ENCODE measurements around the gene DPRX. TPM values are rescaled to one million over a fixed set of nuclear protein-coding genes. Genes with fewer than 3 reads are reported as not detected.

Gene DPRX
- total and polyA plus RNA-seq, 2 donors (not counting 3 experiments of a cell fraction or from before 2014, with no cell fraction given): not detected

DNA sequence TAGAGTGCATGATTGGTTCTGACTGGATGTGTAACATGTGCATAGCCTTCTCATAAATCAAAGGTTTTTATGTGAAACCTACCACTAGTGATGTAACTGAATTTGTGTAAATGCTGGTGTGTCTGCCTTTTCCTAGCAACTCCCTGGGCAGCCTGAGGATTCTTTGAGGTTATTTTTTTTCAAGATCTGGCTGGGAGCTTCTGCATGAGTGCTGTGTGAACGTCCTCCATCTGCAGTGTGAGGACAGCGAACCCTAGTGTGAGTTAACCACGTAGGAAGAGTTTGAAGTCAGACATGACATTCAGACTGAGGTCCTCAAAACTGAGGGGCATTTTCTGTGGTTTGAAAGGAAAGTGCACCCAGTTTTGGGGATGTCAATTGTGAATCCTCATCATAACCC is 39.9 kb downstream of the DPRX start:
- H3K4me2 ChIP-seq (ENCODE audit: insufficient read depth, low read length): no peak overlapping the region
- H4K20me1 ChIP-seq (replicated peaks; ENCODE audit: control insufficient read depth, extremely low read depth, insufficient read depth, low read length): no peaks in the 10 kb centered on the region
- H3K9me3 ChIP-seq (replicated peaks; ENCODE audit: control insufficient read depth, insufficient read depth, low read length): peaks cover 1% of the 10 kb centered on the region
- DNase-seq (ENCODE audit: low read depth, low spot score) (no peak), FAIRE-seq (no peak)
- no peak overlapping the region for H3K4me3 ChIP-seq (replicated peaks in 1 of 3; ENCODE audit: insufficient read depth in 1 of 3, low read depth in 1 of 3, low read length in 3 of 3)
- intact Hi-C loops (cut with micrococcal nuclease): no loop called here
- dilution Hi-C loops (cut with MboI; ENCODE audit: extremely low pct_ligation_motif_present, low sequenced_read_pairs): no loop called here
- H2AFZ ChIP-seq (ENCODE audit: low read depth, low read length): no peak overlapping the region
- H3K9me1 ChIP-seq (replicated peaks; ENCODE audit: control insufficient read depth, extremely low read depth, insufficient read depth, low read length): no peaks in the 10 kb centered on the region
- no peaks in the 10 kb centered on the region for H3K36me3 ChIP-seq (ENCODE audit: control insufficient read depth in 2 of 2, extremely low read depth in 1 of 2, insufficient read depth in 2 of 2, low read length in 2 of 2)
- CTCF ChIA-PET: no interaction called here
- H3K27me3 ChIP-seq (ENCODE audit: control insufficient read depth in 2 of 2, insufficient read depth in 2 of 2, low read length in 2 of 2): no peaks in the 10 kb centered on the region
- no TSS peak for BruUV-seq (replicated peaks)
- H3K79me2 ChIP-seq (ENCODE audit: control insufficient read depth, insufficient read depth, low read length): no peaks in the 10 kb centered on the region
- no peak overlapping the region for H3K9ac ChIP-seq (replicated peaks; ENCODE audit: extremely low read depth, insufficient read depth, low read length)
- POLR2A ChIA-PET: no interaction called here
- TF ChIP-seq FOS (IDR thresholded peaks at IDR 0.05; ENCODE audit: borderline replicate concordance, insufficient read depth, low read length) (no peak), GATA2 (IDR thresholded peaks at IDR 0.05; ENCODE audit: insufficient read depth, insufficient read length, low read depth, low read length) (no peak), POLR2A (IDR thresholded peaks at IDR 0.05; ENCODE audit: low read depth, low read length) (no peak), POLR2AphosphoS5 (IDR thresholded peaks at IDR 0.05; ENCODE audit: insufficient read depth, low read depth, low read length) (no peak), EZH2 (IDR thresholded peaks at IDR 0.05; ENCODE audit: borderline replicate concordance, low read depth, low read length, severe bottlenecking) (no peak), MYC (IDR thresholded peaks at IDR 0.05; ENCODE audit: low read depth, low read length) (no peak), JUN (IDR thresholded peaks at IDR 0.05; ENCODE audit: borderline replicate concordance, insufficient read depth, insufficient read length, low read depth) (no peak)
- TF ChIP-seq, protein P1, sequence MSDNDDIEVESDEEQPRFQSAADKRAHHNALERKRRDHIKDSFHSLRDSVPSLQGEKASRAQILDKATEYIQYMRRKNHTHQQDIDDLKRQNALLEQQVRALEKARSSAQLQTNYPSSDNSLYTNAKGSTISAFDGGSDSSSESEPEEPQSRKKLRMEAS (IDR thresholded peaks at IDR 0.05; ENCODE audit: insufficient read depth, insufficient read length): no peak
- TF ChIP-seq, protein P2, sequence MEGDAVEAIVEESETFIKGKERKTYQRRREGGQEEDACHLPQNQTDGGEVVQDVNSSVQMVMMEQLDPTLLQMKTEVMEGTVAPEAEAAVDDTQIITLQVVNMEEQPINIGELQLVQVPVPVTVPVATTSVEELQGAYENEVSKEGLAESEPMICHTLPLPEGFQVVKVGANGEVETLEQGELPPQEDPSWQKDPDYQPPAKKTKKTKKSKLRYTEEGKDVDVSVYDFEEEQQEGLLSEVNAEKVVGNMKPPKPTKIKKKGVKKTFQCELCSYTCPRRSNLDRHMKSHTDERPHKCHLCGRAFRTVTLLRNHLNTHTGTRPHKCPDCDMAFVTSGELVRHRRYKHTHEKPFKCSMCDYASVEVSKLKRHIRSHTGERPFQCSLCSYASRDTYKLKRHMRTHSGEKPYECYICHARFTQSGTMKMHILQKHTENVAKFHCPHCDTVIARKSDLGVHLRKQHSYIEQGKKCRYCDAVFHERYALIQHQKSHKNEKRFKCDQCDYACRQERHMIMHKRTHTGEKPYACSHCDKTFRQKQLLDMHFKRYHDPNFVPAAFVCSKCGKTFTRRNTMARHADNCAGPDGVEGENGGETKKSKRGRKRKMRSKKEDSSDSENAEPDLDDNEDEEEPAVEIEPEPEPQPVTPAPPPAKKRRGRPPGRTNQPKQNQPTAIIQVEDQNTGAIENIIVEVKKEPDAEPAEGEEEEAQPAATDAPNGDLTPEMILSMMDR (IDR thresholded peaks at IDR 0.05; ENCODE audit: extremely low read depth in 1 of 2, insufficient read depth in 1 of 2, low read depth in 1 of 2, low read length in 2 of 2): no peak
- H3K27ac ChIP-seq (ENCODE audit: insufficient read depth, low read depth, low read length): no peak overlapping the region
- H3K4me1 ChIP-seq (ENCODE audit: control insufficient read depth, extremely low read depth, insufficient read depth, low read length): no peaks in the 10 kb centered on the region

MicroRNAs encoded within 50 kb of the gene (microRNA counts, 767-probe panel; counts per million panel counts)
- microRNA hsa-miR-1323 (723 counts per million, percentile 96 among the panel's probes with 10 or more counts), microRNA hsa-miR-498 (723 counts per million, percentile 96 among the panel's probes with 10 or more counts), microRNA hsa-miR-512-3p (723 counts per million, percentile 96 among the panel's probes with 10 or more counts), microRNA hsa-miR-512-5p (723 counts per million, percentile 96 among the panel's probes with 10 or more counts), microRNA hsa-miR-515-3p (723 counts per million, percentile 96 among the panel's probes with 10 or more counts), microRNA hsa-miR-515-5p (723 counts per million, percentile 96 among the panel's probes with 10 or more counts), microRNA hsa-miR-519c-3p (723 counts per million, percentile 96 among the panel's probes with 10 or more counts), microRNA hsa-miR-519e-3p (723 counts per million, percentile 96 among the panel's probes with 10 or more counts), microRNA hsa-miR-520e (723 counts per million, percentile 96 among the panel's probes with 10 or more counts), microRNA hsa-miR-520f (723 counts per million, percentile 96 among the panel's probes with 10 or more counts)

Small RNA genes lying within 50 kb of the gene (microRNA-seq; reads per million reads assigned to microRNA genes)
- gene MIR1323 (ENCODE audit: borderline number of aligned reads, borderline replicate concordance) (not detected), gene MIR498 (ENCODE audit: borderline number of aligned reads, borderline replicate concordance) (not detected), gene MIR512-1 (ENCODE audit: borderline number of aligned reads, borderline replicate concordance) (not detected), gene MIR512-2 (ENCODE audit: borderline number of aligned reads, borderline replicate concordance) (not detected), gene MIR515-1 (ENCODE audit: borderline number of aligned reads, borderline replicate concordance) (not detected), gene MIR515-2 (ENCODE audit: borderline number of aligned reads, borderline replicate concordance) (not detected), gene MIR519C (ENCODE audit: borderline number of aligned reads, borderline replicate concordance) (not detected), gene MIR519E (ENCODE audit: borderline number of aligned reads, borderline replicate concordance) (not detected), gene MIR520E (ENCODE audit: borderline number of aligned reads, borderline replicate concordance) (not detected), gene MIR520F (ENCODE audit: borderline number of aligned reads, borderline replicate concordance) (not detected)

Small RNA genes lying within 50 kb of the gene (small RNA-seq; reads per million reads assigned to genes)
- gene MIR1323 (ENCODE audit: insufficient read depth, insufficient read length, low read depth, low replicate concordance): not detected
- gene MIR498 (ENCODE audit: insufficient read depth, insufficient read length, low read depth, low replicate concordance): not detected
- gene MIR512-1 (ENCODE audit: insufficient read depth, insufficient read length, low read depth, low replicate concordance): not detected
- gene MIR512-2 (ENCODE audit: insufficient read depth, insufficient read length, low read depth, low replicate concordance): not detected
- gene MIR515-1 (ENCODE audit: insufficient read depth, insufficient read length, low read depth, low replicate concordance): not detected
- gene MIR515-2 (ENCODE audit: insufficient read depth, insufficient read length, low read depth, low replicate concordance): not detected
- gene MIR519C (ENCODE audit: insufficient read depth, insufficient read length, low read depth, low replicate concordance): not detected
- not detected for gene MIR519E (ENCODE audit: insufficient read depth, insufficient read length, low read depth, low replicate concordance)
- not detected for gene MIR520E (ENCODE audit: insufficient read depth, insufficient read length, low read depth, low replicate concordance)
- gene RNU6-698P (ENCODE audit: insufficient read depth, insufficient read length, low read depth, low replicate concordance): not detected

Other genes with a start within 250 kb of the DPRX start
- 7.3 and 7.7 TPM in 2 replicates for gene ZNF765, start 236.8 kb upstream of the DPRX start, total RNA-seq
- gene ZNF765, start 236.8 kb upstream of the DPRX start, polyA plus RNA-seq: 2.5 and 2.7 TPM in 2 replicates
- gene ZNF761, start 200.0 kb upstream of the DPRX start, total RNA-seq: 7.3 and 8.8 TPM in 2 replicates
- 5.7 and 6.4 TPM in 2 replicates for gene ZNF761, start 200.0 kb upstream of the DPRX start, polyA plus RNA-seq
- gene ZNF813, start 164.3 kb upstream of the DPRX start, total RNA-seq: 2.3 TPM in 2 replicates
- gene ZNF813, start 164.3 kb upstream of the DPRX start, polyA plus RNA-seq: 0.37 and 0.47 TPM in 2 replicates
- 11.2 TPM in 2 replicates for gene ZNF331, start 93.9 kb upstream of the DPRX start, total RNA-seq
- 3.9 and 6.2 TPM in 2 replicates for gene ZNF331, start 93.9 kb upstream of the DPRX start, polyA plus RNA-seq
- gene NLRP12, start 192.3 kb downstream of the DPRX start, total RNA-seq: 0.58 and 0.73 TPM in 2 replicates
- gene NLRP12, start 192.3 kb downstream of the DPRX start, polyA plus RNA-seq: 0.27 and 0.46 TPM in 2 replicates
- gene MYADM, start 235.9 kb downstream of the DPRX start, total RNA-seq: 128 and 133 TPM in 2 replicates
- gene MYADM, start 235.9 kb downstream of the DPRX start, polyA plus RNA-seq: 100 and 122 TPM in 2 replicates

Data from endothelial cell of umbilical vein (primary cell).